NCI-H2227 (cell line): Measurements from ENCODE around the gene TMED6.
"Not testable (repeated sequence)": the region's sequence is repeated elsewhere in the genome, so short reads cannot be mapped to it uniquely, and the experiment has no call there.

Experiments
- DNase-seq: peaks from one replicate; lab custom pipeline; 2025; ENCODE audit not compliant: unreplicated experiment; lab: John Stamatoyannopoulos, UW

The TMED6 gene

DNA sequence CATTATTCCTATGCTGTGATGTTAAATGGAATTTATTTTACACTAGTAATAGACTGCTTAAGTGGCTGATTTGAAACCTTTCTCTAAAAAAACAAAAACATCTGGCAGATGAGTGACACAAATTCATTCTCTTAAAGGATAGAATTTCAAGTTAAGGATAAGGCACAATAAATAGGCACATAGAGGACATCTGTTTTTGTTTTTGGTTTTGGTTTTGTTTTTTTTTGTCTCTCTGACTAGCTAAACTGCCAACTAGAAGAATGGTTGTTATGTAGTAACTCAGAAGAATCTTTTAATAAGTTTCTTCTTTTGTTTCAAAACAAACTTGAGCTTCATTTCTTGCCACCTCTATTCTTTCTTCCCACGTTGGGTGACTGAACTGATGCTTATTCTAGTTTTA is 45.6 kb downstream of the TMED6 start:
- DNase-seq, result no peak

DNA sequence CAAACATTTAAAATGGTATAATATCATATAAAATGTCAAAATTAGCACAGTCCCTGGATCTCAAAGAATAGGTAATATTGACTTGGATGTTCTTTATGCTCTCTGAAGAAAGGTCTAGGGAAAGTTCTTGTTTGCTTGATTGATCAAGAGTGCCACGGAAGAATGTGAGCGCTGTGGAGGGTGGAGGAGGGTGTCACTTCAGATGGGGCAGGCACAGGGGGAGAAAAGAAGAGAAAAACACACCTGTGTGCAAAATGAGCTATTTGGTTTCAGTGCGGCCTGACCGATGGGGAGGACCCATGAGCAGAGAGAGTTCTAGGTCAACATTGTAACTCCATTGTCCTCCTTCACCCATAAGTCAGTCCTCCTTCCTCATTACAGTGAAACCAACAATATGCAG is 49.3 kb downstream of the TMED6 start:
- no peak for DNase-seq

DNA sequence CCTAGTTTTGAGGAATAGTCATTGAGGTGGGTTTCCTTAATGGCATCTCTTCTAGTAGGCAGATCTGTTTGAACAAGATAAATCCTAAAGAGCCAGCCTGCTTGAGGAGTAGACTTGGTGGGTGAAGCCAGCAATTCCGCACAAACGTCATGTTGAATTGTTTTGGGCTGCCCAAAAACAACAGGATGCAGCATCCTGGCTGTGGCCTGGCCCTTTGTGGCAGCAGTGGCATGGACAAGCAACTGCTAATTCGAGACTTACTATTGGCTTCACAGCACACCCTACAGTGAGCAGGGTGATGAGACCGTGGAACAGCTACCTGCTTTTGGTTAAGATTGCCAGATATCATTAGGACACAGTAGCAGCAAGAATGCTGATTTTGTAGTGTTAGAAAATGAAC is 49.7 kb downstream of the TMED6 start:
- DNase-seq, result no peak

DNA sequence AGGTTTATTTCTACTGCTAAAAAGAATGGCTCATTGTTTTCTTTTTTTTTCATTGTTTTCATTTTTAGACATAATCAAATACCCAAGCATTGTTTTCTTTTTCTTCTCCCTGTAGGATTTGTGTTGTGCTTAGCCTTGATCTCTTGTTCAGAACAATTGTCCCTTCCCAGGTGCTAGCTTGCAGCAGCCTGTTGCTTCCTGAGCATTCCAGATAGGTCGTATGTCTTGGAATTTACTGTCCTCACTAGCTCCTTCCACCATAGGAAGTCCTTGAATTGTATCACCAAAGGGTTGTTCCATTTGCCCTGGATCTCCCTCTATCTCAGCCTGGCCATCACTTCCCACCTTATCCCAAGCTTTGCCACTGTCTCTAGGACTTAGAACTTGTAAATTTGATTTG is 50.4 kb downstream of the TMED6 start:
- DNase-seq, result no peak

DNA sequence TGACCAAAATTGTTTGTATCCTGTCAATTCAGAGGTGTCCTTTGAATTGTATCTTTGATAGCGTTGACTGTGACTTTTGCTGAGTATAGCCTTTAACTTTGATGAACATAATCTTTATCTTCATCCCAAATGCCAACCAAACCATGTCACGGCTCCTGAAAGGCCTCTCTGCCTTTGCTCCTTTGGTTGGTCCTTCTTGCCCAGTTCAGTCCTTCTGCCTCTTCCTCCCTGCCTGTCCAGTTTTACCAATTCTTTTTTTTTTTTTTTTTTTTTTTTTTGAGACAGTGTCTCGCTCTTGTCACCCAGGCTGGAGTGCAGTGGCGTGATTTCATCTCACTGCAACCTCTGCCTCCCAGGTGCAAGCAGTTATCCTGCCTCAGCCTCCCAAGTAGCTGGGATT is 53.3 kb downstream of the TMED6 start:
- no peak for DNase-seq

DNA sequence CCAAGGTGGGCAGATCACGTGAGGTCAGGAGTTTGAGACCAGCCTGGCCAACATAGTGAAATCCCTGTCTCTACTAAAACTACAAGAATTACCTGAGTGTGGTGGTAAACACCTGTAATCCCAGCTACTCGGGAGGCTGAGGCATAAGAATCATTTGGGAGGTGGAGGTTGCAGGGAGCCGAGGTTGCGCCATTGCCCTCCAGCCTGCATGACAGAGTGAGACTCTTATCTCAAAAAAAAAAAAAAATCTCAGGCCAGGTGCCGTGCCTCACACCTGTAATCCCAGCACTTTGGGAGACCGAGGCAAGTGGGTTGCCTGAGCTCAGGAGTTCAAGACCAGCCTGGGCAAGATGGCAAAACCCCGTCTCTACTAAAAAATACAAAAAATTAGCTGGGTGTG is 54.8 kb downstream of the TMED6 start:
- not testable (repeated sequence) for DNase-seq

DNA sequence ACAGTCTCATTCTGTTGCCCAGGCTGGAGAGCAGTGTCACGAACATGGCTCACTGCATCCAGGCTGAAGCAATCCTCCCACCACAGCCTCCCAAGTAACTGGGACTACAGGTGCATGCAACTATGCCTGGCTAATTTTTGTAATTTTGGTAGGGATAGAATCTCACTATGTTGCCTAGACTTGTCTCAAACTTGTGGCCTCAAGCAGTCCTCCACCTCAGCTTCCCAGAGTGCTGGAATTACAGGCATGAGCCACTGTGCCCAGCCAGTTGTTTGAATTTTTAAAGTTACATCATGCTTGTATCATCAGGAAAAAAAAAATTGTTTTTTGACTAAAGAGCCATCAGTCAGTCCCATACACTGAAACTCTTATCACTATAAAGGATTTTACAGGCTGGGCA is 57.5 kb downstream of the TMED6 start:
- DNase-seq, result no peak

- no peak for DNase-seq
These were observed 58.2 kb downstream of the TMED6 start for GRCh38 chr16:69293401-69293800.
